ENCODE measurements around the gene SIL1.

The SIL1 gene

DNA sequence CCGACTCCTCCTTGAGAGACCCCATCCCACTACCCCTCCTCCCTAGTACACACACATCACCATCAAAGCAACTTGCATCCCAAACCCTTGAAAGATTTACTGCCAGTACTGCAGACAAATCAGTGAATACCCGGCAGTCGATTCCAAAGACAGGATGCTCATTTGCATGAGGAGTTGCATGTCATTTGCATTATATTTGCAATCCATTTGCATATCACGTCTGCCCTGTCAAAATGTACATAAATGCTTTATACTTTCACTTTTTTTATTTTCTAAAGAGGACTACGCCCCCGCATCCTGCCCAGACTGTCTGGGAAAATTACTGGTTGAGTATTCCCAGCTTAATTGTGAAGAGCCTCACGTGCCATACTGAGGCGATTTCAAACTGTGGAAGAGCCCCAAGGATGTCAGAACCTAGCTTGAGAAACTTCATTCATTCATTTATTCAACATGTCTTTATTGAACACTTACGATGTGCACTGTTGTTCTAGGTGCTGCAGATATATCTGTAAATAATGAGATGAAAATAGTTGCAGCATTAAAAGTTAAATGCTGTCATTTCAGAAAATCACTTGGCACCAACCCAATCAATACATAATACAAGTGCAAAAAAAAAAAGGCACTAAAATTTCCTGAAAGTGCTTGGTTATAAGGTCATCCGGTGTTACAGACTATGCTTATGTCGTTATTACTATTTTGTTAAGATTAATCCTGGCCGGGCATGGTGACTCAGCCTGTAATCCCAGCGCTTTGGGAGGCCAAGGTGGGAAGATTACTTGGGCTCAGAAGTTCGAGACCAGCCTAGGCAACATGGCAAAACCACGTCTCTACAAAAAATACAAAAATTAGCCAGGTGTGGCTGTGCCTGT lies 17.2 kb upstream of the SIL1 start:
- ChIA-PET POLR2A (interaction anchor here (1.2 kb wide), 1 partner anchor 12 kb away, joined by 3 read pairs; no protein-coding TSS in a partner anchor), CTCF (interaction anchor here (0.5 to 0.7 kb wide), 2 partner anchors 240 to 497 kb away, joined by 3 read pairs; no protein-coding TSS in a partner anchor)
- TF ChIP-seq FOXM1 (IDR thresholded peaks at IDR 0.05; ENCODE audit: borderline replicate concordance) (no peak), NFRKB (IDR thresholded peaks at IDR 0.05) (no peak), SUZ12 (IDR thresholded peaks at IDR 0.05) (no peak), ELF4 (IDR thresholded peaks at IDR 0.05) (no peak)
- DNase-seq (ENCODE audit: extremely low spot score) = no peak

DNA sequence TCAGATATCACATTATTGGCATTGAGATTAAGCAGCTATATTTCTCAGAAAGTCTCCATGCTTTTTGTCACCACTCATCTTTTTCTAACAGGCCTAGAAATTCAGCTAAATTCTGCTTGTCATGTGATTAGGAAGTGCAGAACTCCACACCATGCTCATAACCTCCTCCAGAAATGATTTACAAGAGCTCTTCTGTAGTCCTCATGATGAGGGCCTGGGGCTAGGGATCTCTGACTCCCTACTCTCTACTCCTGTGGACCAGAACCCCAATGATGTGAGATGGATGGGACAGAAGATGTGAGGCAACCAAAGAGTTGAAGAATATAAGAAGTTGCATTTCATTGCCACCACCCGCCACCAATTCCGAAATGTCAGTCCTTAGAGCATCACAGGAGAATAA lies 16.5 kb upstream of the SIL1 start:
- no peak for TF ChIP-seq NFRKB (IDR thresholded peaks at IDR 0.05)
- TF ChIP-seq HDGF (IDR thresholded peaks at IDR 0.05; ENCODE audit: borderline replicate concordance) = no peak
- TF ChIP-seq CTBP1 (IDR thresholded peaks at IDR 0.05; ENCODE audit: borderline replicate concordance) = no peak
- TF ChIP-seq SUZ12 (IDR thresholded peaks at IDR 0.05) = no peak
- no peak for TF ChIP-seq FOXK2 (IDR thresholded peaks at IDR 0.05)
- no peak for TF ChIP-seq ARNT (IDR thresholded peaks at IDR 0.05)
- TF ChIP-seq BHLHE40 (IDR thresholded peaks at IDR 0.05; ENCODE audit: borderline replicate concordance) = no peak
- no peak for TF ChIP-seq ELF4 (IDR thresholded peaks at IDR 0.05)
- TF ChIP-seq LEF1 (IDR thresholded peaks at IDR 0.05; ENCODE audit: borderline replicate concordance) = no peak
- no peak for TF ChIP-seq FOXA1 (IDR thresholded peaks at IDR 0.05)
- TF ChIP-seq, protein P1, sequence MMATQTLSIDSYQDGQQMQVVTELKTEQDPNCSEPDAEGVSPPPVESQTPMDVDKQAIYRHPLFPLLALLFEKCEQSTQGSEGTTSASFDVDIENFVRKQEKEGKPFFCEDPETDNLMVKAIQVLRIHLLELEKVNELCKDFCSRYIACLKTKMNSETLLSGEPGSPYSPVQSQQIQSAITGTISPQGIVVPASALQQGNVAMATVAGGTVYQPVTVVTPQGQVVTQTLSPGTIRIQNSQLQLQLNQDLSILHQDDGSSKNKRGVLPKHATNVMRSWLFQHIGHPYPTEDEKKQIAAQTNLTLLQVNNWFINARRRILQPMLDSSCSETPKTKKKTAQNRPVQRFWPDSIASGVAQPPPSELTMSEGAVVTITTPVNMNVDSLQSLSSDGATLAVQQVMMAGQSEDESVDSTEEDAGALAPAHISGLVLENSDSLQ (IDR thresholded peaks at IDR 0.05) = no peak
- no peak for TF ChIP-seq TARDBP (IDR thresholded peaks at IDR 0.05)
- TF ChIP-seq ZNF384 (IDR thresholded peaks at IDR 0.05) = no peak
- TF ChIP-seq FOXM1 (IDR thresholded peaks at IDR 0.05; ENCODE audit: borderline replicate concordance) = no peak
- TF ChIP-seq SP1 (IDR thresholded peaks at IDR 0.05) = no peak
- TF ChIP-seq L3MBTL2 (conservative IDR thresholded peaks at IDR 0.05) = no peak
- no peak for DNase-seq (ENCODE audit: extremely low spot score)
- ChIA-PET CTCF (interaction anchor here (0.5 to 0.7 kb wide), 2 partner anchors 240 to 496 kb away, joined by 3 read pairs; no protein-coding TSS in a partner anchor), POLR2A (interaction anchor here (0.7 to 1.2 kb wide), 3 partner anchors 11 to 80 kb away, joined by 3 read pairs; partner anchors contain the start of gene SIL1)

DNA sequence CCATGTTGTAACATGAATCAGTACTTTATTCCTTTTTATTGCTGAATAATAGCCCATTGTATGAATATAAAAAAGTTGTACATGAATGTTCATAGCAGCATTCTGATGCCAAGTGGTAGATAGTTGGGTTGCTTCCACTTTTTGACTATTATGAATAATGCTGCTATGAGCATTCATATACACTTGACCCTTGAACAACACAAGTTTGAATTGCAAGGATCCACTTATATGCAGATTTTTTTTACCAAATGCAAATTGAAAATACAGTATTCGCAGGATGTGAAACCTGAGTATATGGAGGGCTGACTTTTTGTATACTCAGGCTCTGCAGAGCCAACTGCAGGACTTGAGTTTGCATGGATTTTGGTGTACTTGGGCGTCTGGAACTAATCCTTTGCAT lies 14.7 kb upstream of the SIL1 start:
- ChIA-PET CTCF (no interaction called here), POLR2A (no interaction called here)
- TF ChIP-seq FOXM1 (IDR thresholded peaks at IDR 0.05; ENCODE audit: borderline replicate concordance) = no peak
- TF ChIP-seq NFRKB (IDR thresholded peaks at IDR 0.05) = no peak
- TF ChIP-seq ELF4 (IDR thresholded peaks at IDR 0.05) = no peak
- TF ChIP-seq FOXK2 (IDR thresholded peaks at IDR 0.05) = no peak
- no peak for TF ChIP-seq ZNF384 (IDR thresholded peaks at IDR 0.05)
- TF ChIP-seq HDGF (IDR thresholded peaks at IDR 0.05; ENCODE audit: borderline replicate concordance) = no peak
- no peak for TF ChIP-seq SUZ12 (IDR thresholded peaks at IDR 0.05)
- TF ChIP-seq L3MBTL2 (conservative IDR thresholded peaks at IDR 0.05) = no peak
- no peak for TF ChIP-seq FOXA1 (IDR thresholded peaks at IDR 0.05)
- TF ChIP-seq CTBP1 (IDR thresholded peaks at IDR 0.05; ENCODE audit: borderline replicate concordance) = no peak
- no peak for TF ChIP-seq SP1 (IDR thresholded peaks at IDR 0.05)
- no peak for TF ChIP-seq TARDBP (IDR thresholded peaks at IDR 0.05)
- no peak for TF ChIP-seq LEF1 (IDR thresholded peaks at IDR 0.05; ENCODE audit: borderline replicate concordance)
- TF ChIP-seq BHLHE40 (IDR thresholded peaks at IDR 0.05; ENCODE audit: borderline replicate concordance) = no peak
- TF ChIP-seq ARNT (IDR thresholded peaks at IDR 0.05) = no peak
- TF ChIP-seq, protein P1 (IDR thresholded peaks at IDR 0.05) = no peak
- no peak for DNase-seq (ENCODE audit: extremely low spot score)

DNA sequence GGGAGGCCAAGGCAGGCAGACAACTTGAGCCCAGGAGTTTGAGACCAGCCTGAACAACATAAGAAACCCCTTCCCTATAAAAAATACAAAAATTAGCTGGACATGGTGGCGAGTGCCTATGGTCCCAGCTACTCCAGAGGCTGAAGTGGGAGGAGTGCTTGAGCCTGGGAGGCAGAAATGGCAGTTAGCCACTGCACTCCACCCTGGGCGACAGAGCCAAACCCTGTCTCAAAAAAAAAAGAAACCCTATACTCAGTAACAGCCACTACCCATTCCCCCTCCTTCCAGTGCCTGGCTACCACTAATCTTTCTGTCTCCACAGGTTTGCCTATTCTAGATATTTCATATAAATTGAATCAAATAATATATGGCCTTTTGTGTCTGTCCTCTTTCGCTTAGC lies 14.3 kb upstream of the SIL1 start:
- CTCF ChIA-PET = no interaction called here
- POLR2A ChIA-PET = no interaction called here
- TF ChIP-seq ZNF384 (IDR thresholded peaks at IDR 0.05) (no peak), TARDBP (IDR thresholded peaks at IDR 0.05) (no peak), FOXM1 (IDR thresholded peaks at IDR 0.05; ENCODE audit: borderline replicate concordance) (no peak), L3MBTL2 (conservative IDR thresholded peaks at IDR 0.05) (no peak), FOXA1 (IDR thresholded peaks at IDR 0.05) (no peak), ARNT (IDR thresholded peaks at IDR 0.05) (no peak), LEF1 (IDR thresholded peaks at IDR 0.05; ENCODE audit: borderline replicate concordance) (no peak), HDGF (IDR thresholded peaks at IDR 0.05; ENCODE audit: borderline replicate concordance) (no peak), BHLHE40 (IDR thresholded peaks at IDR 0.05; ENCODE audit: borderline replicate concordance) (no peak), FOXK2 (IDR thresholded peaks at IDR 0.05) (no peak), ELF4 (IDR thresholded peaks at IDR 0.05) (no peak), NFRKB (IDR thresholded peaks at IDR 0.05) (no peak), SP1 (IDR thresholded peaks at IDR 0.05) (no peak), SUZ12 (IDR thresholded peaks at IDR 0.05) (no peak)
- DNase-seq (ENCODE audit: extremely low spot score) = no peak

DNA sequence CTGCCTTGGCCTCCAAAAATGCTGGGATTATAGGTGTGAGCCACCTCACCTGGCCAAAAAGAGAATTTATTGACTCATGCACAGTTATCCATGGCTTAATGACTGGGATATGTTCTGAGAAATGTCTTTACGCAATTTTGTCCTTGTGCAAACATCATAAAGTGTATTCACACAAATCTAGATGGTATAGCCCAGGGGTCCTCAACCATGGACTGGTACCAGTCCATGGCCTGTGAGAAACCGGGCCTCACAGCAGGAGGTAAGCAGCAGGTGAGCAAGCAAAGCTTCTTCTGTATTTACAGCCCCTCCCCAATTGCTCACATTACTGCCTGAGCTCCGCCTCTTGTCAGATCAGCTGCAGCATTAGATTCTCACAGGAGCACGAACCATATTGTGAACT lies 12.4 kb upstream of the SIL1 start:
- TF ChIP-seq SP1 (IDR thresholded peaks at IDR 0.05) = no peak
- TF ChIP-seq CTBP1 (IDR thresholded peaks at IDR 0.05; ENCODE audit: borderline replicate concordance) = no peak
- TF ChIP-seq FOXK2 (IDR thresholded peaks at IDR 0.05) = no peak
- no peak for TF ChIP-seq LEF1 (IDR thresholded peaks at IDR 0.05; ENCODE audit: borderline replicate concordance)
- TF ChIP-seq NFRKB (IDR thresholded peaks at IDR 0.05) = no peak
- TF ChIP-seq ELF4 (IDR thresholded peaks at IDR 0.05) = no peak
- TF ChIP-seq HDGF (IDR thresholded peaks at IDR 0.05; ENCODE audit: borderline replicate concordance) = no peak
- no peak for TF ChIP-seq TARDBP (IDR thresholded peaks at IDR 0.05)
- no peak for TF ChIP-seq ARNT (IDR thresholded peaks at IDR 0.05)
- TF ChIP-seq SUZ12 (IDR thresholded peaks at IDR 0.05) = no peak
- no peak for TF ChIP-seq FOXA1 (IDR thresholded peaks at IDR 0.05)
- no peak for TF ChIP-seq BHLHE40 (IDR thresholded peaks at IDR 0.05; ENCODE audit: borderline replicate concordance)
- no peak for TF ChIP-seq L3MBTL2 (conservative IDR thresholded peaks at IDR 0.05)
- TF ChIP-seq ZNF384 (IDR thresholded peaks at IDR 0.05) = no peak
- TF ChIP-seq, protein P1 (IDR thresholded peaks at IDR 0.05) = no peak
- no peak for TF ChIP-seq FOXM1 (IDR thresholded peaks at IDR 0.05; ENCODE audit: borderline replicate concordance)
- ChIA-PET CTCF (no interaction called here), POLR2A (interaction anchor here (0.9 kb wide), 1 partner anchor 12 kb away, joined by 5 read pairs; the partner anchor contains the start of gene SIL1)
- DNase-seq (ENCODE audit: extremely low spot score) = no peak

Measured in HEK293T (cell line).